ENCODE data around the gene TNS3. TPM values are rescaled to one million over a fixed set of nuclear protein-coding genes. Genes with fewer than 3 reads are reported as not detected.

Gene TNS3
- total and polyA plus RNA-seq, 2 experiments from 2014 or later = 2.7 to 5.7 TPM

- TF ChIP-seq, protein P1, sequence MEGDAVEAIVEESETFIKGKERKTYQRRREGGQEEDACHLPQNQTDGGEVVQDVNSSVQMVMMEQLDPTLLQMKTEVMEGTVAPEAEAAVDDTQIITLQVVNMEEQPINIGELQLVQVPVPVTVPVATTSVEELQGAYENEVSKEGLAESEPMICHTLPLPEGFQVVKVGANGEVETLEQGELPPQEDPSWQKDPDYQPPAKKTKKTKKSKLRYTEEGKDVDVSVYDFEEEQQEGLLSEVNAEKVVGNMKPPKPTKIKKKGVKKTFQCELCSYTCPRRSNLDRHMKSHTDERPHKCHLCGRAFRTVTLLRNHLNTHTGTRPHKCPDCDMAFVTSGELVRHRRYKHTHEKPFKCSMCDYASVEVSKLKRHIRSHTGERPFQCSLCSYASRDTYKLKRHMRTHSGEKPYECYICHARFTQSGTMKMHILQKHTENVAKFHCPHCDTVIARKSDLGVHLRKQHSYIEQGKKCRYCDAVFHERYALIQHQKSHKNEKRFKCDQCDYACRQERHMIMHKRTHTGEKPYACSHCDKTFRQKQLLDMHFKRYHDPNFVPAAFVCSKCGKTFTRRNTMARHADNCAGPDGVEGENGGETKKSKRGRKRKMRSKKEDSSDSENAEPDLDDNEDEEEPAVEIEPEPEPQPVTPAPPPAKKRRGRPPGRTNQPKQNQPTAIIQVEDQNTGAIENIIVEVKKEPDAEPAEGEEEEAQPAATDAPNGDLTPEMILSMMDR (IDR thresholded peaks at IDR 0.05; ENCODE audit: low read depth, low read length) = no peak
- Histone ChIP-seq H3K36me3 (no peaks in the 10 kb centered on the region), H3K27me3 (no peaks in the 10 kb centered on the region), H3K9me3 (ENCODE audit: low read depth) (no peaks in the 10 kb centered on the region), H3K4me1 (ENCODE audit: low read depth) (no peaks in the 10 kb centered on the region), H3K4me3 (no peak overlapping the region), H3K27ac (no peak overlapping the region)
- DNase-seq (ENCODE audit: low read depth in 1 of 2, low spot score in 1 of 2) = no peak
These were observed 151.5 kb downstream of the TNS3 start for GRCh38 chr7:47430422-47430821.

DNA sequence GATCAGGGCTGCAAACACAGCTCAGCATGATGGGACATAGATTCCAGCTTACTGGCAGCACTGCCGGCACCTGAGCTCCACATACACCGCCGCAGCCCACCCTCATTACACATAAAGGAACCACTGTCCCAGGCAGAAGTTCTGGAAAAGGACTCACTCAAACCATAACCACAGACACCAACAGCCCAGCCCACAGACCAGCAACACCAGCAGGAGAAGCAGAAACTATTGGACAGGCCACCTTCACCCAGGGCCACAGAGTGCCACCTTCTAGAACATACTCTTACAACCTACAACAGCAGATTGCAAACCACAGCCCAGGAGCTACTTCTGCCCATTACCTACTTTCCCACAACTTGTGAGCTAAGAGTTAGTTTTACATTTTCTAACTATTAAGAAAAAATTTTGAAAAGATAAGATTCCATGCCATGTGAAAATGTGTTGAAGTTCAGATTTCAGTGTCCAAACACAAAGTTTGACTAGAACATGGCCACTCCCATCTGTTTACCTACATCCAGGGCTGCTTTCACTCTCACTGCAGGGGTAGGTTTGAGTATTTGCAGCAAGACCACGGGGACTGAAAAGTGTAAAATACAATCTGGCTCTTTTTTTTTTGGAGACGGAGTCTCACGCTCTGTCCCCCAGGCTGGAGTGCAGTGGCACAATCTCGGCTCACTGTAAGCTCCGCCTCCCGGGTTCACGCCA is 153.0 kb downstream of the TNS3 start:
- H3K4me1 ChIP-seq (ENCODE audit: low read depth) = no peaks in the 10 kb centered on the region

DNA sequence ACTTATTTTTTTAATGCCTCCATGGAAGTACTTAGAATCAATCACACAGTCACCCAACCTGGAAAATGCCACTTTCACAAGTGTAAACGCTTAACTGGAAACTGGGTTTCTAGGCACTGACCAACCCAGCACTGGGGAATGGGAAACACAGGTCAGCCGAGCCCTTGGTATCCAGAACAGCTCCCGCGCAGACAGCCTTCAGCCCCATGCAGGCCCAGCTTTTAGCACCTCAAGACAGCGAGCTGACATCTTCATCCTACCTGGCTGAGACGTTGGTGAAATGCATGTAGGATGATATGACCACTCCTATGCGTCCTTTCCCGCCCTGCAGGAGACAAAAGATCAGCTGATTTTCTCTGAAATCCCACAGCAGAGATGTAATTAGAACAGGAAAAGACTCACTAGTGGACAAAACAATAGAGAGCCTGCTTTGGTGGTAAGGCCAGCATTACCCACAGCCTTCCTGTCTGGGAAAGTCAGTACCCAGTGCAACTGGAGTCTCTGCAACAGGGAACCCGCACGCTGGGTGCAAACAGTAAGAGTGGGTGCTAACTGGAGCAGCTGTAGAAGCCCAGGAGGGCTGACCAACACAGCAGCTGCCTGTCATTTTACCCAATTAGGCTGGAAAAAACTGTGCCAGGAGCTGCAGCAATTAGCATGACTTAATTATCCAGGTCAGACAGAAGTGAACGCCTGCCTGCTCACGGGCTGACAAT is 153.7 kb downstream of the TNS3 start:
- H3K27ac ChIP-seq = no peak overlapping the region
- DNase-seq (ENCODE audit: low read depth in 1 of 2, low spot score in 1 of 2) = no peak
- no peak overlapping the region for H3K4me3 ChIP-seq
- no peaks in the 10 kb centered on the region for H3K27me3 ChIP-seq
- no peaks in the 10 kb centered on the region for H3K36me3 ChIP-seq
- H3K9me3 ChIP-seq (ENCODE audit: low read depth) = no peaks in the 10 kb centered on the region
- TF ChIP-seq, protein P1 (IDR thresholded peaks at IDR 0.05; ENCODE audit: low read depth, low read length) = no peak
- no peaks in the 10 kb centered on the region for H3K4me1 ChIP-seq (ENCODE audit: low read depth)

More for the DNA sequence above, 153.0 kb downstream of the TNS3 start:
- Histone ChIP-seq H3K36me3 (no peaks in the 10 kb centered on the region), H3K4me3 (no peak overlapping the region), H3K27ac (no peak overlapping the region), H3K9me3 (ENCODE audit: low read depth) (no peaks in the 10 kb centered on the region), H3K27me3 (no peaks in the 10 kb centered on the region)
- DNase-seq (ENCODE audit: low read depth in 1 of 2, low spot score in 1 of 2) = no peak
- TF ChIP-seq, protein P1 (IDR thresholded peaks at IDR 0.05; ENCODE audit: low read depth, low read length) = no peak

GRCh38 chr7:47427051-47427643 is 154.8 kb downstream of the TNS3 start:
- no peak for DNase-seq (ENCODE audit: low read depth in 1 of 2, low spot score in 1 of 2)
- TF ChIP-seq, protein P1 (IDR thresholded peaks at IDR 0.05; ENCODE audit: low read depth, low read length) = no peak

DNA sequence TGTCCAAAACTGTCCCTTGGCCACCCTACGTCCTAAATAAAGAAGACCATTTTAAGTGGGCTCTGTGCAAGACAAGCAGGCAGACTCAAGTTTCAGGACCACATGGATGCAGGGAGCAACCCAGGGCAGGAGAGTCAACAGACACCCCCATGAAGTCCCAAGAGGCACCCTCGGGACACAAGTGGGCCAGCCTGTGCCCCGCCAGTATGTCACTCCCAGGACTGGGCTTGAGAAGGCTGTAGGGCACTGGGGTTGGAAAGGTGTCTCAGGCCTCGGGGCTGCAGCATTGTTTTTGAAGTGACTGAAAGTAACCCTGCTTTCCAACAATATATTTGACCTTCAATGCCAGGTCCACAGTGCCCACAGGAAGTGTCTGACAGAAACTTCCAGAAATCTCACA is 157.4 kb downstream of the TNS3 start:
- Histone ChIP-seq H3K27me3 (no peaks in the 10 kb centered on the region), H3K4me1 (ENCODE audit: low read depth) (no peaks in the 10 kb centered on the region), H3K36me3 (no peaks in the 10 kb centered on the region), H3K9me3 (ENCODE audit: low read depth) (no peaks in the 10 kb centered on the region), H3K4me3 (no peak overlapping the region), H3K27ac (no peak overlapping the region)
- no peak for DNase-seq (ENCODE audit: low read depth in 1 of 2, low spot score in 1 of 2)
- TF ChIP-seq, protein P1 (IDR thresholded peaks at IDR 0.05; ENCODE audit: low read depth, low read length) = no peak

More at GRCh38 chr7:47427051-47427643, 154.8 kb downstream of the TNS3 start:
- H3K9me3 ChIP-seq (ENCODE audit: low read depth) = no peaks in the 10 kb centered on the region
- H3K27ac ChIP-seq = no peak overlapping the region
- no peak overlapping the region for H3K4me3 ChIP-seq
- H3K27me3 ChIP-seq = no peaks in the 10 kb centered on the region
- H3K4me1 ChIP-seq (ENCODE audit: low read depth) = no peaks in the 10 kb centered on the region
- H3K36me3 ChIP-seq = no peaks in the 10 kb centered on the region

Measured in cardiac muscle cell (in vitro differentiated cells and primary cell).